GM21717 (cell line): ENCODE measurements around the gene OTOG.

Experiments used
- ATAC-seq: cut with Tn5 transposase; IDR thresholded peaks from one replicate; pipeline ENCODE4 v1.9.1; 2021; ENCODE audit warnings: mild to moderate bottlenecking, moderate library complexity; ENCODE audit not compliant: unreplicated experiment

Gene OTOG

DNA sequence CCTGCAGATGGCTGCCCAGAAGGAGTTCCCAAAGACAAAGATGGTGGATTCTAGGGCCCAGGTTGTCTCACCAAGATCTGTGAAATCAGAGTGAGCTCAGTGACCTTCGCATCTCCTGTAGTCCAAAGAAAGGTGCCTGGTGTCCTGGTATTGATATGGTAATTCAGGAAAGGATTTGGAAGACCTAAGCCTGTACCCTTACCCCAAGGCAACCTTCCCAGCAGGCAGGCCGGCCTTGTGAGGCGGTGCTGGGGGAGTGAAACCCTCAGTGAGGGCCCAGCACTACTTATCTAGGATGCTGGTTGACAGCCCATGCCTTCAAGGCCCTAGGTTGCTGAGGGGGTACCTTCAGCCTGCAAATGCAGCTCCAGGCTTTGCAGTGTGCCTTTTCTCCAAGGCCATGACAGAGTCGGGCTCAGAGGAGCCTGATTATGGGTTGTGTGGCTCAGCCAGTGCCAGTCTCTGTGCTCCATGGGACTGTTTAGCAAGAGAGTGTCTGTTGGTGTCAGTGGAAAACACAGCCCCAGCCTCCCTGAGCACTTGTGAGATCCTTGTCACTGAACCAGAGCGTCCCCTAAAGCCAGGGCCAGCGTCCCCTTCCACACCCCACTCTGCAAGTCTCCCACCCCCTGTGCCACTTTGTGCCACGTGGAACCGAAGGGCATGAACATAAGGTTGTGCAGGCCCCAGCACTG lies 99.5 kb downstream of the OTOG start:
- ATAC-seq: no peak

DNA sequence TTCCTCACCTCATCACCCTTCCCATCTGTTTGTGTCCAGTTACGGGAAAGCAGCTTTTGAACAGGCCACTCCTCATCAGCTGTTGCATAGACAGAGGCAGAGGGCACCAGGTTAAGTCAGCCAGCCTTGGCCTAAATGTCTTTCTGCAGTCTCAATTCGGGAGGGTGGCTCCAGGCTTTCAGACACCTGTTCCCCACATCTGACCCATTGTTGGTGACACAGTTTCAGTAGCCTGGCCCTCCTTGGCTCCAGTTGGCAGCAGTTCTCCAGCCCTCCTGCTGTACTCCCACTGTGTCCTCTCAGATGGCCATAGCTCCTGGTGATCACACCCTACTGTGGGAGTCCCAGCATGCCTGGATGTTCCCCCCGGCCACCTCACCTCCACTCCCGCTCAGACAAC lies 101.5 kb downstream of the OTOG start:
- ATAC-seq: no peak

DNA sequence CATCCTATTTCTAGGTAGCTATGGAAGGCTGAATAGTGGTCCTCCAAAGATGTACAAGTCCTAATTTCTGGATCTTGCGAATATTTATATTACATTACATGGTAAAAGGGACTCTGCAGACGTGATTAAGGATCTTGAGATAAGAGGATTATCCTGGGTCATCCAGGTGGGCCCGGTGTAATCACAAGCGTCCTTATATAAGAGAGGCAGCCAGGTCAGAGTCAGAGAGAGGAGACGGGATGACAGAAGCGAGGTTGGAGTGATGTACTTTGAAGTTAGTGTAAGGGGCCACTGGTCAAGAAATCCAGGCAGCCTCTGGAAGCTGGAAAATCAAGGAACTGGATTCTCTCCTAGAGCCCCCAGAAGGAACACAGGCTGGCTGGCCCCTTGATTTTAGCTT lies 102.2 kb downstream of the OTOG start:
- ATAC-seq: no peak

DNA sequence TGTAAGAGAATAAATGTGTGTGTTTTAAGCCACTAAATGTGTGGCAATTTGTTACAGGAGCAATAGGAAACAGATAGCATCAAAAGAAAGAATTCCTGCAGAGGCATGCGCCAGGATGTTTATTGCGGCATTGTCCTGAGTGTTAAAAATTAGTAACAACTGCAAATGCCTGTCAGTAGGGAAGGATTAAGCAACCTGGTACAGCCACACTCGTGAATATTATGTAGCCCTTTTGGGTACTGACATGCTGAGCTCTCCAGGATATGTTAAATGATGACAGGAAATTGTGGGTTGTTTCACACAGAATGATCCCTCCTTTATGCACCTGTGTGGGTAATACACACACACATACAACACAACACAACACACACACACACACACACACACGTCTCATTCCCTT lies 102.6 kb downstream of the OTOG start:
- ATAC-seq: no peak

DNA sequence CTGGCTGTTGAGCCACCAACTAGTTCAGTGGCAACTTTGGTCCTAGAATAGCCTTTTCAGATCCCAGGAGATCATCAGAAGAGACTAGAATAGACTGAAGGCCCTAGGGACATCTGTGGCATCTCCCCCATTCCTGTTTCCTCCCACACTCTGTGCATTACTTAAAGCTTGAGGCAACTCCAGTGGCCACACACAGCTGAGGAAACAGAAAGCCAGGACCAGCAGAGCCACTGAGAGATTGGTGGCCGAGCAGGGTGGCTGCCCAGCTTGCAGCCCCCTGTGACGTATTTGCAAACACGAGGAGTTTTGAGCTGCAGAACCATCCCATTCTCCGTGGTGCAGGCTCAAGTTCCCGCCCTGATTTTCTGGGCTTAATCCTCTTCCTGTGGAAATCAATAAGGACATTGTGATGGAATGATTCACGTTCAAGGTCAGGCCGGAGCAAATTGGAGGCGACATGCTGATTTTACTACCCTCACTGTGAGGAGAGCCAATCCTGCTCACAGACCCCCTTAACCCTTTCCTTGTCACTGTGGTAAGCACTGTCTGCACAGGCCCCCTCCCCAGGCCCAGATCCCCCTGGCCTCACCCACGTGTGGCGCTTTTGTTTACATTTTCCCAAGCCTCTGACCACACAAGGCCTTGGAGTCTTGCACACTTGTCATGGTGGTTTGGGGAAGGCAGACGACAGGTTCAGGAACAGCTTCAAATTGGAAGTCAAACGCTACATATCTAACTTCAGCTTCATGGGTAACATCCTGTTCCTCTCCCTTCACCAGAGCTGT lies 103.3 kb downstream of the OTOG start:
- ATAC-seq: no peak

DNA sequence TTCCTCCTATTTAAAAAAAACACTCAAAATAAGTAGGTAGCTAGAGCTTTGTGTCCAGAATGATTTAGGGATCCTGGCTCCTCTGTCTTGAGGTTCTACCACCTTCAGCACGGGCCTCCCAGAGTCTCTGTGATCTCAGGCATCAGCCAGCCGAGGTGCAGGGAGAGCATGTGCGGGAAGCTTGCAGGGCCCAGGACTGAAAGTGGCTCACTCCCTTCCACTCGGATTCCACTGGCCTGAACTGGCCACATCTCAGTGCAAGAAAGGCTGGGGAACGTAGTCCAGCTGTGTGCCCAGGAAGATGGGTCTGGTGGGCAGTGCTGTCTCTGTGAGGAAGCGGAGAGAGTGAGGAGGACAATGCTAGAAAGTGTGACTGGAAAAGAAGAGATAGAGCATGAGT lies 104.0 kb downstream of the OTOG start:
- ATAC-seq: no peak

DNA sequence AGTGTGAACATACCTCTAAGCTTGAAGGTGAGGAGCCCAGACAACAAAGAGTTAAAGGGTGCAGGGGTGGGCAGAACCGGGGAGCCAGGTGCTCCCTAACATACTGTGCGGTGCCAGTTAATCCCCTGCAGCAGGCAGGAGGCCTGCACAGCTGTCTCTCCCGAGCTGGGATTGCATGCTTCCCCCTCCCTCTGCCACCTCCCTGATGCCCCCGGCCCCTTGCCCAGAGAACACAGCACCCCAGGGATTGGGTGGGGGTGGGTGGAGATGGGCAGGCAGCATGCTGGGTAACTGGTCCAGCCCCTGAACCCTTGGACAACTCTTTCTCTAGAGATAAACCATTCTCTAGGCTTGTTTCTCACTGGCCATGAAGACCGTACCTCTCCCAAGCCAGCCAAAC lies 104.6 kb downstream of the OTOG start:
- no peak for ATAC-seq

DNA sequence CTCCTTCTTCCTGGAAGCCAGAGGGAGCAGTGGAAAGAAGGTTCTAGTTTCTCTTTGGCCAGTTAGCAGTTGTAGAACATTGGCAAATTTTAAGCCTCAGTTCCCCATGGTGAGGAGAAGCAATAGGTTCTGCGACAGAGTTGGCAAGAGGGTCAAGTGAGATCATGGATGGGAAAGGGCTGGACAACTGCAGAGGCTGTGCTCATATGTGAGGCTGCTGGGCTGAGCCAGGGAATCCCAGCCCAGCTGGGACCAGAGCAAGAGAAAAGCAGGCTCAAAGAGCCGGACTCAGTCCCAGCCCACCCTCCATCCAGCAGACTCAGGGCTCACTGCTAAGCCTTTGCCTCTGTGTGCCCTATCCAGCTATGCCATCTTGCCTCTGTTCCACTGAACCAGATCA lies 105.5 kb downstream of the OTOG start:
- no peak for ATAC-seq

DNA sequence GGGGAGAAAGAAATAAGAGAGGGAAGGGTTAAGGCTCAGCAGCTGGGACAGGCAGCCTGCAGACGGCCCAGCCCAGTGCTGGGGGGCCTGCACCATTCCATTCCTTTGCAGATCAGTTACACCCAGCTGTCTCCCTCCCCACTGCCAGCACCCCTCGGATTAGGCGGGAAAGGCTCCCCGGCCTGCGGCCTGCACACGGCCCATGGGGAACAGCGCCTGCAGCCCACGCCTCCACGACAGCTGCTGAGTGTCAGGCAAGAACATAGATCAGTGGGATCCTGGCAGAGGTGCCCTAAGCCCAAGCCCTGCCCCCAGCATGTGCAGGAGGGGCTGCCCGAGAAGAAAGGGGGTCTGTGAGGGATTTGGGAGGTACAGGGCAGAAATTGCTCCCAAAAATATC lies 106.6 kb downstream of the OTOG start:
- no peak for ATAC-seq

DNA sequence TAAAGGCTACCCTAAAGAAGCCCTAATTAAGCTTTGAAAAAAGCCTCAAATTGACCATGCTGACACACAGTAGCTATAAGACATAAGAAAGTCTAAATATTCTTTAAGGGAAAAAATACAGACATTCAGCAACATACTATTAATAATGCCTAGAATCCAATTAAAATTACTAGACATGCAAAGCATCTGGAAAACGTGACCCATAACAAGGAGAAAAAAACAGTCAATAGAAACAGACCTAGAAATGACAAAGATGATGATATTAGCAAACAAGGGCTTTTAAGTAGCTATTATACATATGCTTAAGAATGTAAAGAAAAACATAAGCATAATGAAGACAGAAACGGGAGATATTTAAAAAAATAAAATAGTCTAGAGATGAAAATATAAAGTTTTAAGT lies 108.6 kb downstream of the OTOG start:
- ATAC-seq: no peak

DNA sequence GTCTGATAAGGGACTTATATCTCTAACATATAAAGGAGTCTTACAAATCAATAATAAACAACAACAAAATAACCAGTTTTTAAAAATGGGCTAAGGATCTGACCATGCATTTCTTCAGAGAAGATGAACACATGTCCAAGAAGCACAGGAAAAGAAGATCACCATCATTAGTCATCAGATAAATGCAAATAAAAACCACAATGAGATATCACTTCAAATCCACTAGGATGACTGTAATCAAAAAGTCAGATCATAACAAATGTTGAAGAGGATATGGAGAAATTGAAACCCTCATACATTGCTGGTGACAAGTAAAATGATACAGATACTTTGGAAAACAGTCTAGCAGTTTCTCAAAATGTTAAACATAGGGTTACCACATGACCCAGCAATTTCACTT lies 111.2 kb downstream of the OTOG start:
- no peak for ATAC-seq

DNA sequence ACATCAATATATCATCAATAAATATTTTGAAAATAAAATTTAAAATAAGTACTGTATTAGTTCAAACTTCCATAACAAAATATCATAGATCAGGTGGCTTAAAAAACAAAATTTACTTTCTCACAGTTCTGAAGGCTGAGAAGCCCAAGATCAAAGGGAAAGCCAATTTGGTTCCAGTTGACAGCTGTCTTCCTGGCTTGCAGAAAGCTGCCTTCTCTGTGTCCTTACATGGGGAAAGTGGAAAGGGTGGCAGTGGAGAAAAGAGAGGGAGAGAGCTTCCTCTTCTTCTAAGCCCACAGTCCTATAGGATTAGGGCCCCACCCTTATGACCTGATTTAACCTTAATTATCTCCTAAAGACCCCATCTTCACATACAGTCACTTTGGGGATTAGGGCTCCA lies 121.1 kb downstream of the OTOG start:
- ATAC-seq: no peak

DNA sequence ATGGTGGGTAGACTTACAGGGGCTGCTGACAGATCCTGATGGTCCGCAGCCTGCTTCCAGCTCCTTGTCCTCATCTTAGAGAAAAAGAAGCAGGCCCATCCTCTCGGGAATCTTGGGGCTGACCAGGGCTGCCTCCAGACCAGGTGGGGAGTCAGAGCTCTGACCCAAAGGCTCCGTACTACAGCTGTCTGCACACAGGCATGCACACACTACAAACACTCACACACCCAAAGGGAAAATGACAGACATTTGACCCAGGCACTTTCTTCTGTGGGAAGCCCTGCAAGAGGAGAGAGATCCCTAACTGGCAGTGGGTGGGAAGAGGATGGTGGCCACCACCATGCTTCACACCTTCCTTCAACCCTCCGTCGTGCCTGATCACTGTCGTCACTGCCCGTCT lies 125.4 kb downstream of the OTOG start:
- no peak for ATAC-seq

DNA sequence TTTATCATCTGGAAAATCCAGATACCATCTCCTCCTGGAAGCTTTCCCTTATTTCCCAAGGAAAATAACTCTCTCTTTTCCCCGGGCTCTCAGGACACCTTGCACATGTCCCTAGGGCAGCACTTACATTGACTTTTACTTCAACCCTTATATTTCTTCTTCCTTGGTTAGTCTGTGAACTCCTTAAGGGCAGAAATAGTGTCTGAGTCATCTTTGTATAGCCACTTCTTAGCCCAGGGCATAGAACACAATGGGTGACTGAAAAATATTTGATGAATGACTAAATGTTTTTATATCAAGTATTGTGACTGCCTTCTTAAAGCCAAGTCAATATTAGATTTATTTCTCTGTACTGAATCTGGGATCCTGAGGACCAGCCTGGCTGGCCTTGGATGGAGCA lies 126.9 kb downstream of the OTOG start:
- no peak for ATAC-seq

DNA sequence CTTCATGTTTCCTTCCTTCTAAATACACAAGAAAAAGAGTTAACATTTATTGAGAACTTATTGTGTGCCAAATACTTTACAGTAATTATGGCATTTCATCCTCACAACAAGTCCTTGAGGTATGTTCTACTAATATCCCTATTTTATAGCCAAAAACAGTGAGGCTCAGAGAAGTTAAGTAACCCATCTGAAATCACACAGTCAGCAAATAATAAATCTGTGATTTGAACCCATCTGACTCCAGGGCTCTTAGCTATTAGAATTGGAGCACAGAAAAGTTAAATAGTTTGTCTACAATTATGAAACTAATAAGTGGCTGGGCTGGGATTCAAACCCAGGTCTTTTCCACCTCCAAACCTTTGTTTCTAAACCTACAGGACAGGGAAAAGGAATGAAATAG lies 135.8 kb downstream of the OTOG start:
- ATAC-seq: no peak

DNA sequence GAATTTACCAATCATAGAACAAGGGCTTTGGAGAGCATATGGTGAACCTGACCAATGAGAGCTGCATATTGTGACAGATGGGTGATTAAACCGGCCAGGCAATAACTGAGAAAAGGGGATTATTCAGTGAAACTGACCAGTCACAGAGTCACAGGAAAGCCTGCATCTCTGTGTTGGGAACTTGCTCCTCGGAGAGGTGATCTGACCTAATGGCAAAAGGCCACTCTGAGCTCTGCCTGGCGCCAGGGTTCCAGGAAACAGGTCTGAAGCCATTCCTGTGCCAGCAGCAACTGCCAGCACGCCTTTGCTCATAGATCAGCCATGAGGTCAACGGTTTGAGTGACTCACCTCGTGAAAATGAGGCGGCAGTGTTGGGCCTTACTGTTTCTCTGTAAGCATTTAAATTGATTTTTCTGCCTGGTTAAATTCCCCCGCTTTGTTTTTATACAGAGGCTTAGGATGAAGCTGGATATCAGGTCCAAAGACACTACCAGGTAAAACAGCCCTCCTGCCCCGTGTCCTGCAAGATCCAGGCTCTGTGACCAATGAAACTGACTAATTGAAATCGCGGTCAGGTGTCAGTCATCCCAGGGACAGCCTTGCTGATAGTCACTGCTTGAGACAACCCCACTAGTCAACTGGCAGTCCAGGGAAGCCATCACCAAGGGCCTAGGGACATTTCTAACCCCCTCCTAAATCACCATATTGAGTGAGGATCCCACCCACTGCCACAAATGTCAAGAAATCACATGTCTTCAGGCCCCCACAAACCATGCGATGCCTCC lies 136.5 kb downstream of the OTOG start:
- no peak for ATAC-seq

DNA sequence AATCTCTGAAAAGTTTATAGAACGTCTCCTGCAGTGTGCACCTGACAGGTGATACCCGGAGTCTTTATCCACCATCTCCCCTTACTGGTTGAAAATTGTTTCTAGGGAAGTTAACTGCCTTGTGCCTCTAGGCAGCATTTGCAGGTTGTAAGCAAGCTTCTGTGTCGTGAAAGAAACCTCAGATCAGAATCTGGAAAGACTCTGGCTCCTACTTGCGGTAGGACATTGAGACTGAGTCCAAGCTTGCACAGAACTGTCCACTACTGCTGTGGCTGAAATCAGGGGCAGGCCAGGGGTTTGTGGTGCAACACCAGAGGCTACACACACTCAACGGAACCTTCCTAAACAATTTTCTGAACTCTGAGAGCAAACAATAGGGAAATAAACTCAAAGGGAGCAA lies 137.5 kb downstream of the OTOG start:
- no peak for ATAC-seq

DNA sequence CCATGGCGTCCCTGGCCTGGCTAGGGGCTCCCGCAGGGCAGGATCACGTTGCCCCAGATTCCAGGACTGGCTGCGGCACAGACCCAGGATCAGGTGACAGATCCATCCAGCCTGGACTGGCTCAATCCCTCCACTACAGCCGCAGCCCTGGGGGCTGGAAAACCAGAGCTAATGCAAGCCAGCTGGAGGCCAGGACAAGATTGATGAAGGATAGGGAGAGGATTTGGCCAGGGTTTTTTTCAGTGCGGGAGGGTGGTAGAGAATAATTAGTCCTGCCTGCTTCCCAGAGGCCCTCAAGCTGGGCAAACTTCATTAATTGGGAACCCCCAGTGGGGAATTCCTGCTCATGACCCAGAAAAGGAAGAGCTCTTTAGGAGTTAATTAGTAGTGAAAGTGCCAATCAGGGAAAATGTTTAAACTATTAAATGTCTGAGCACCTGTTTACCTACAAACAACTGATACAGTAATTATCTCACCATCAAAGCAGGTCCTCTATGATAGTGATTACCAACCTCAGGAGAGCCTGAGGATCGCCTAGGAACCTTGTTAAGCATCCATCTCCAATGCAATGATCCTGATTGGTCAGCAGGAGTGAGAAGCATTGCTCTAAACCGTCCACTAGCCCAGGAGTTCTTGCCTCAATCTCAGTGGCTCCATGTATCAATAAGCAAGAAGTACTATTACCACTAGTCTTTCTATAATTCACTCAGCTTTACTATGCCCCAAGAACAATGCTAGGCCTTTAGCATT lies 139.3 kb downstream of the OTOG start:
- ATAC-seq: no peak

DNA sequence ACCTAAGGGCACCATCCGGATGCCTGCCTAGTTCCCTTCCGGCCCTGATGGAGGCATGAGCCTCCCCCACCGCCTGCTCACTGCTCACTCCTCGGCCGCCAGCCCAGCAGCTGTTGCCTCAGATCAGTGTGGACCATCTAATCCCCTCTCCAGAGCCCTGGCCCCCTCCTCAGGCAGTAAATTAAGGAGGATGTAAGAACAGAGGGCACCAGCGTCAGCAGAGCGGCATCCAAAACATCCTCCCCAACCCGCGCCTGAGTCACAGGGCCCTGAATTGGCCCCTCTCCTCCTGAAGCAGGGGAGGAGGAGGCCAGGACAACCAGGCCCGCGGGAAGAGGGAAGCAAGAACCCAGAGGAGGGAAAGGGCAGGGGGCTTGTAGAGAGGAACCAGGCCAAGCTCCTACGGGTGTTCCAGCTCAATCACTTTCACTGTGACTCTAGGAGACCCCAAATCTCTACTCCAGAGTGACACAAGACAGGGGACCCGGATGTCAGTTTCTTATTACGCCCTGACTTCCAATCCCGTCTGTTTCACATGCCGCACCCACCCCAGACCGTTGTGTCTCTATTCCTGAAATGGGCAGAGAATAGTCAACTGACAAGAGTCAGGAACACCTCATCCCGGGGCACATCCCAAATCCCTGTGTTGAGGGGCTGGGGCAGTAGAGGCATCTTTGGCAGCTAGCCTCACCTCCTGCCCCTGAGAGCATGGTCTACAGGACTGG lies 141.0 kb downstream of the OTOG start:
- no peak for ATAC-seq

DNA sequence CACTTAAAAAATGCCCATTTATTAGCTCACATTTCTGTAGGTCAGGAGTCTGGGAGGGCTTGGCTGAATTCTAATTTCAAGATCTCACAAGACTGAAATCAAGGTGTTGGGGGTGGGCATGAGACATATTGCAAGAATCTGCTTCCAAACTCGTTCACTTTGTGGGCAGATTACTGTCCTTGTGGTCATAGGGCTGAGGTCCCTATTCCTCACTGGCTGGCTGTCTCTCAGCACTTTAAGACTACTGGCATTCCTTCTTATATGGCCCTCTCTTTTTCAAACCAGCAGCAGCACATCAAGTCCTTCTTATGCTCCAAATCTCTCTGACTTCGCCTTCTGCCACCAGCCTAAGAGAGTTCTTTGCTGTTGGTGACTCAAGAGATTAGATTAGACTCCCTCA lies 144.5 kb downstream of the OTOG start:
- ATAC-seq: no peak

DNA sequence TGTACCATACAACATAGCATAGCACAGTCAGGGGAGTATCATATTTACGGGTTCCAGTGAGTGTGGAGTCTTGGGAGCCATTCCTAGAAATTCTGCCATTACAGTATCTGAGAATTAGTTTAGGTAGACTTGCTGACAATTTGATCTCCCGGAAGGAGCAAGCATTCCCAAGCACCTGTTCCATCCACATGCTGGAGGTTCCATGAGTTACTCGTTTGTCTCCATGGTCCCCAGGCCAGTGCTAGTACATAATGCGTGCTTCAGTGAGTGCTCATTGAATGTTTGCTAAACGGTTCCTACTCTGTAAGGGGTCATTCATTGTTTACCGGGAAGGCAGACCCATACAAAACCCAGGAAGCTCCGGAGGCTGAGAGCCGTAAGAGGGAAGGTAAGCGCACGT lies 144.9 kb downstream of the OTOG start:
- no peak for ATAC-seq
